Suppressor macrophage treated with lipopolysaccharide for 4 hours (primary cell): Measurements from ENCODE around the gene ZFP91.

ENCODE experiments used
- DNase-seq: peaks from one replicate; pipeline ENCODE4 v3.0.0-alpha.2; 2020

Gene ZFP91

GRCh38 chr11:58586998-58587397 lies 8.1 kb downstream of the ZFP91 start:
- DNase-seq: no peak

GRCh38 chr11:58591659-58592058 lies 12.8 kb downstream of the ZFP91 start:
- DNase-seq: no peak

GRCh38 chr11:58592760-58593472 lies 14.1 kb downstream of the ZFP91 start:
- DNase-seq: no peak

GRCh38 chr11:58594826-58595225 lies 16.0 kb downstream of the ZFP91 start:
- no peak for DNase-seq

GRCh38 chr11:58596621-58597020 lies 17.8 kb downstream of the ZFP91 start:
- DNase-seq: no peak

GRCh38 chr11:58597486-58598144 lies 18.8 kb downstream of the ZFP91 start:
- no peak for DNase-seq

- DNase-seq: no peak
These were observed 21.6 kb downstream of the ZFP91 start for GRCh38 chr11:58600510-58600909.

- no peak for DNase-seq
These were observed 28.3 kb downstream of the ZFP91 start for GRCh38 chr11:58606930-58607714.

- no peak for DNase-seq
These were observed 29.5 kb downstream of the ZFP91 start for GRCh38 chr11:58608331-58608730.

GRCh38 chr11:58609723-58610122 lies 30.9 kb downstream of the ZFP91 start:
- DNase-seq: peak; percentile 22

- no peak for DNase-seq
These were observed 34.4 kb downstream of the ZFP91 start for GRCh38 chr11:58613228-58613627.

GRCh38 chr11:58615559-58615958 lies 36.7 kb downstream of the ZFP91 start:
- DNase-seq: no peak

GRCh38 chr11:58616594-58616993 lies 37.7 kb downstream of the ZFP91 start:
- DNase-seq: no peak

GRCh38 chr11:58617976-58618557 lies 39.2 kb downstream of the ZFP91 start:
- DNase-seq: no peak

GRCh38 chr11:58621586-58622262 lies 42.9 kb downstream of the ZFP91 start:
- no peak for DNase-seq

GRCh38 chr11:58622344-58622743 lies 43.5 kb downstream of the ZFP91 start, which contains the start of gene CNTF:
TSS of gene CNTF (plus strand) at chr11:58622665. CDS start at chr11:58622753, 88 bp downstream.
- DNase-seq: no peak

- no peak for DNase-seq
These were observed 46.2 kb downstream of the ZFP91 start for GRCh38 chr11:58625086-58625485.

- no peak for DNase-seq
These were observed 47.1 kb downstream of the ZFP91 start for GRCh38 chr11:58625826-58626460.

GRCh38 chr11:58626934-58627483 lies 48.1 kb downstream of the ZFP91 start:
- no peak for DNase-seq

GRCh38 chr11:58628446-58628845 lies 49.6 kb downstream of the ZFP91 start:
- no peak for DNase-seq

GRCh38 chr11:58629857-58630256 lies 51.0 kb downstream of the ZFP91 start:
- peak; percentile 38 for DNase-seq

GRCh38 chr11:58631378-58631777 lies 52.5 kb downstream of the ZFP91 start:
- no peak for DNase-seq
